Panc1 (cell line): Measurements from ENCODE around the gene CDK14. TPM values are rescaled to one million over a fixed set of nuclear protein-coding genes. Genes with fewer than 3 reads are reported as not detected.

Experiments used
- ATAC-seq: fragments of 200-7000 bp; cut with Tn5 transposase; 2 replicates; pipeline ENCODE4 v1.9.1; 2020; ENCODE audit warnings: mild to moderate bottlenecking, moderate library complexity
- BruUV-seq: library from RNA; stranded (reverse); fragments of 400-500 nt; replicated peaks from 2 replicates; lab custom pipeline; 2021; lab: Mats Ljungman, UMichigan
- CTCF ChIA-PET: fragments of 300-600 bp; sonication (Branson Sonifier 250); formaldehyde crosslinking; loops from one replicate; lab custom pipeline; 2022; ENCODE audit warnings: antibody characterized with exemption; lab: Charles Lee
- POLR2A ChIA-PET: fragments of 300-600 bp; sonication (Branson Sonifier 250); formaldehyde crosslinking; loops from one replicate; lab custom pipeline; 2022; ENCODE audit warnings: antibody characterized with exemption; lab: Charles Lee
- DNase-seq: peaks from one replicate; pipeline ENCODE4 v3.0.0-alpha.2; 2010; ENCODE audit warnings: low read depth, low spot score
- H3K27ac ChIP-seq: 2 replicates; pipeline ENCODE4 v1.5.1; 2011; ENCODE audit warnings: mild to moderate bottlenecking, low read length, inconsistent platforms
- H3K27me3 ChIP-seq: fragments of 200-500 bp; sonication (Bioruptor generic); 2 replicates; pipeline ENCODE4 v1.6.0; 2014; ENCODE audit warnings: low read length, inconsistent platforms; ENCODE audit not compliant: control insufficient read depth, insufficient read depth
- H3K36me3 ChIP-seq: fragments of 200-500 bp; sonication (Bioruptor generic); 2 replicates; pipeline ENCODE4 v1.5.1; 2014; ENCODE audit warnings: inconsistent platforms, mild to moderate bottlenecking, low read length, moderate library complexity; ENCODE audit not compliant: control insufficient read depth, insufficient read depth
- H3K4me1 ChIP-seq: 2 replicates; pipeline ENCODE4 v1.5.1; 2011; ENCODE audit warnings: inconsistent platforms, mild to moderate bottlenecking, low read length, moderate library complexity; ENCODE audit not compliant: control insufficient read depth, insufficient read depth
- H3K4me3 ChIP-seq, 2 experiments: 2 replicates each; pipeline ENCODE4 v1.5.1; 2011 to 2012; ENCODE audit warnings: low read depth in 2 of 2, low read length in 2 of 2, mild to moderate bottlenecking in 2 of 2, inconsistent platforms in 1 of 2, moderate library complexity in 1 of 2
- H3K9me3 ChIP-seq: fragments of 200-500 bp; sonication (Bioruptor generic); 2 replicates; pipeline ENCODE4 v1.5.1; 2014; ENCODE audit warnings: low read depth, mild to moderate bottlenecking, inconsistent platforms, low read length, moderate library complexity; ENCODE audit not compliant: control insufficient read depth, insufficient read depth
- CTCF ChIP-seq: fragments of 450-650 bp; IDR thresholded peaks from 2 replicates; pipeline ENCODE4 v1.5.1; 2017; ENCODE audit warnings: mild to moderate bottlenecking
- POLR2AphosphoS5 ChIP-seq: IDR thresholded peaks from 2 replicates; pipeline ENCODE4 v1.6.1; 2012; ENCODE audit warnings: mild to moderate bottlenecking, low read depth, low read length, moderate library complexity
- REST ChIP-seq, 2 experiments: IDR thresholded peaks; 2 replicates each; pipeline ENCODE4 v1.6.1; 2011 to 2012; ENCODE audit warnings: low read depth in 2 of 2, control low read depth in 1 of 2, low read length in 1 of 2, mild to moderate bottlenecking in 1 of 2, moderate library complexity in 1 of 2; ENCODE audit not compliant: insufficient read depth in 1 of 2
- SIN3A ChIP-seq: IDR thresholded peaks from 2 replicates; pipeline ENCODE4 v1.6.1; 2012; ENCODE audit warnings: low read depth, mild to moderate bottlenecking, low read length, moderate library complexity, borderline replicate concordance; ENCODE audit not compliant: insufficient read depth
- TCF7L2 ChIP-seq: IDR thresholded peaks from 2 replicates; pipeline ENCODE4 v1.6.1; 2011; ENCODE audit warnings: mild to moderate bottlenecking, low read depth, low read length, inconsistent platforms
- in situ Hi-C: cut with HindIII; loops from 2 replicates; pipeline ENCODE4 v1.10.0; 2016; ENCODE audit warnings: low sequenced_read_pairs, low pct_unique_long_range_greater_than_20kb
- intact Hi-C: fragments of 100-400 bp; cut with micrococcal nuclease; formaldehyde crosslinking; loops from one replicate; pipeline ENCODE4 v1.10.0; 2022; ENCODE audit not compliant: unreplicated experiment
- total RNA-seq: library from RNA; stranded (reverse); gene quantifications from one replicate; pipeline ENCODE4 v1.2.1, GENCODE V29; 2021; ENCODE audit not compliant: unreplicated experiment

CDK14 gene
- total RNA-seq, 1 experiment from 2014 or later = 3.0 TPM

- no peak for ATAC-seq
- no TSS peak for BruUV-seq
- CTCF ChIA-PET = no interaction called here
- Histone ChIP-seq H3K27ac (no peak overlapping the region), H3K4me3 (no peak overlapping the region), H3K9me3 (no peaks in the 10 kb centered on the region), H3K4me1 (no peaks in the 10 kb centered on the region), H3K36me3 (no peaks in the 10 kb centered on the region), H3K27me3 (no peaks in the 10 kb centered on the region; the same call in 1 of the 2 replicates)
- in situ Hi-C loops = no loop called here
- POLR2A ChIA-PET = no interaction called here
- intact Hi-C loops = no loop called here
- TF ChIP-seq SIN3A (no peak), REST (IDR thresholded peaks at IDR 0.05; ENCODE audit: insufficient read depth in 1 of 2, low read depth in 2 of 2, low read length in 1 of 2) (no peak), POLR2AphosphoS5 (no peak), CTCF (no peak), TCF7L2 (no peak)
- no peak for DNase-seq
Measured at GRCh38 chr7:90672210-90672609, 76.1 kb downstream of the CDK14 start.

- no peak for DNase-seq
- Histone ChIP-seq H3K27ac (no peak overlapping the region), H3K4me3 (no peak overlapping the region), H3K27me3 (no peaks in the 10 kb centered on the region; the same call in 1 of the 2 replicates), H3K36me3 (no peaks in the 10 kb centered on the region), H3K4me1 (no peaks in the 10 kb centered on the region), H3K9me3 (no peaks in the 10 kb centered on the region)
- CTCF ChIA-PET = no interaction called here
- in situ Hi-C loops = no loop called here
- ATAC-seq = no peak
- intact Hi-C loops = no loop called here
- TF ChIP-seq POLR2AphosphoS5 = no peak
- TF ChIP-seq SIN3A = no peak
- no peak for TF ChIP-seq REST (IDR thresholded peaks at IDR 0.05; ENCODE audit: insufficient read depth in 1 of 2, low read depth in 2 of 2, low read length in 1 of 2)
- no peak for TF ChIP-seq TCF7L2
- TF ChIP-seq CTCF = no peak
- BruUV-seq = no TSS peak
- POLR2A ChIA-PET = no interaction called here
Measured at GRCh38 chr7:90674625-90675024, 78.5 kb downstream of the CDK14 start.
